NCI-H345 treated with DMSO at 0.1 percent for 48 hours (cell line): ENCODE measurements around the gene VPS8.

Experiments used
- DNase-seq: peaks from one replicate; lab custom pipeline; 2025; ENCODE audit not compliant: unreplicated experiment; lab: John Stamatoyannopoulos, UW

The VPS8 gene

GRCh38 chr3:185046164-185046515 lies 234.2 kb downstream of the VPS8 start:
- DNase-seq = no peak

GRCh38 chr3:185046603-185047002 lies 234.6 kb downstream of the VPS8 start:
- no peak for DNase-seq

GRCh38 chr3:185049710-185050109 lies 237.7 kb downstream of the VPS8 start:
- DNase-seq = no peak

GRCh38 chr3:185051801-185052200 lies 239.8 kb downstream of the VPS8 start:
- no peak for DNase-seq

- no peak for DNase-seq
Observed at GRCh38 chr3:185052631-185053030, 240.7 kb downstream of the VPS8 start.

GRCh38 chr3:185056908-185057307 lies 244.9 kb downstream of the VPS8 start:
- DNase-seq = no peak

GRCh38 chr3:185057829-185058228 lies 245.9 kb downstream of the VPS8 start:
- no peak for DNase-seq

GRCh38 chr3:185058796-185059195 lies 246.8 kb downstream of the VPS8 start:
- no peak for DNase-seq

- DNase-seq = no peak
Observed at GRCh38 chr3:185059766-185060165, 247.8 kb downstream of the VPS8 start.

- no peak for DNase-seq
Observed at GRCh38 chr3:185060655-185061054, 248.7 kb downstream of the VPS8 start.

GRCh38 chr3:185062191-185062590 lies 250.2 kb downstream of the VPS8 start:
- DNase-seq = no peak

GRCh38 chr3:185063431-185063830 lies 251.5 kb downstream of the VPS8 start:
- no peak for DNase-seq

- DNase-seq = no peak
Observed at GRCh38 chr3:185065059-185065458, 253.1 kb downstream of the VPS8 start.

GRCh38 chr3:185066251-185066650 lies 254.3 kb downstream of the VPS8 start:
- DNase-seq = no peak

GRCh38 chr3:185067173-185067572 lies 255.2 kb downstream of the VPS8 start:
- DNase-seq = no peak

- DNase-seq = no peak
Observed at GRCh38 chr3:185069037-185070030, 257.4 kb downstream of the VPS8 start.

- DNase-seq = no peak
Observed at GRCh38 chr3:185070491-185071286, 258.7 kb downstream of the VPS8 start.

- DNase-seq = no peak
Observed at GRCh38 chr3:185071287-185071800, 259.4 kb downstream of the VPS8 start.

- DNase-seq = no peak
Observed at GRCh38 chr3:185075547-185075946, 263.6 kb downstream of the VPS8 start.

GRCh38 chr3:185076219-185076618 lies 264.3 kb downstream of the VPS8 start:
- no peak for DNase-seq

GRCh38 chr3:185079625-185080024 lies 267.7 kb downstream of the VPS8 start:
- no peak for DNase-seq

- DNase-seq = no peak
Observed at GRCh38 chr3:185081521-185081920, 269.6 kb downstream of the VPS8 start.
